Measurements from ENCODE around the gene KCNH1. TPM values are rescaled to one million over a fixed set of nuclear protein-coding genes. Genes with fewer than 3 reads are reported as not detected.

Gene KCNH1
- polyA plus RNA-seq, 1 experiment, result 3.5 TPM

DNA sequence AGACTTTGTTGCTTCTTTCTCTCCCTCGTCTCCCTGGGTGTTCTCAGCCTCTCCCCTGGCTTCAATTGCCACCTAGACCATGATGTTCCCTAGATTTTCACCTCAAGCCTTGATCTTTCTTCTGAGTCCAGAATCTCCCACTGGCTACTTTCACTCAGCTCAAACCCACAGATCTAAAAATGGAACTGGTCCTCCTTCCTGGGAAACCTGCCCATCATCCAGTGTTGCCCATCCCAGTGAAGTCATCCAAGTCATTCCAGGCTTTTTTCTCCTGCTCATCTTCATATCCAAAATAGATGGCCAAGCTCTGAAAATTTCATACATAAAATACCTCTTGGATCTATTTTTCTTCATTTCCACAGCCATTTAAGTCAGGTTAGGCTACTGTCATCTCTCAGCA is 347.4 kb downstream of the KCNH1 start:
- Histone ChIP-seq H3K36me3 (ENCODE audit: control insufficient read depth, insufficient read depth, low read length) (no peaks in the 10 kb centered on the region), H3K27me3 (ENCODE audit: control insufficient read depth, insufficient read depth, low read length) (no peaks in the 10 kb centered on the region), H3K4me3 (ENCODE audit: low read depth, low read length) (no peak overlapping the region)
- POLR2A ChIA-PET, result no interaction called here
- TF ChIP-seq, protein P1, sequence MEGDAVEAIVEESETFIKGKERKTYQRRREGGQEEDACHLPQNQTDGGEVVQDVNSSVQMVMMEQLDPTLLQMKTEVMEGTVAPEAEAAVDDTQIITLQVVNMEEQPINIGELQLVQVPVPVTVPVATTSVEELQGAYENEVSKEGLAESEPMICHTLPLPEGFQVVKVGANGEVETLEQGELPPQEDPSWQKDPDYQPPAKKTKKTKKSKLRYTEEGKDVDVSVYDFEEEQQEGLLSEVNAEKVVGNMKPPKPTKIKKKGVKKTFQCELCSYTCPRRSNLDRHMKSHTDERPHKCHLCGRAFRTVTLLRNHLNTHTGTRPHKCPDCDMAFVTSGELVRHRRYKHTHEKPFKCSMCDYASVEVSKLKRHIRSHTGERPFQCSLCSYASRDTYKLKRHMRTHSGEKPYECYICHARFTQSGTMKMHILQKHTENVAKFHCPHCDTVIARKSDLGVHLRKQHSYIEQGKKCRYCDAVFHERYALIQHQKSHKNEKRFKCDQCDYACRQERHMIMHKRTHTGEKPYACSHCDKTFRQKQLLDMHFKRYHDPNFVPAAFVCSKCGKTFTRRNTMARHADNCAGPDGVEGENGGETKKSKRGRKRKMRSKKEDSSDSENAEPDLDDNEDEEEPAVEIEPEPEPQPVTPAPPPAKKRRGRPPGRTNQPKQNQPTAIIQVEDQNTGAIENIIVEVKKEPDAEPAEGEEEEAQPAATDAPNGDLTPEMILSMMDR (IDR thresholded peaks at IDR 0.05; ENCODE audit: insufficient read depth, low read depth, low read length), result no peak
- no peak for DNase-seq (ENCODE audit: low read depth)
- CTCF ChIA-PET, result interaction anchor here (0.7 kb wide), 2 partner anchors 30 to 348 kb away, joined by 3 read pairs; partner anchors contain the start of gene KCNH1

- Histone ChIP-seq H3K4me3 (ENCODE audit: low read depth, low read length) (no peak overlapping the region), H3K36me3 (ENCODE audit: control insufficient read depth, insufficient read depth, low read length) (no peaks in the 10 kb centered on the region), H3K27me3 (ENCODE audit: control insufficient read depth, insufficient read depth, low read length) (no peaks in the 10 kb centered on the region)
- TF ChIP-seq, protein P1 (IDR thresholded peaks at IDR 0.05; ENCODE audit: insufficient read depth, low read depth, low read length), result no peak
- CTCF ChIA-PET, result interaction anchor here (0.8 kb wide), 1 partner anchor 9 kb away, joined by 3 read pairs; no protein-coding TSS in a partner anchor
- POLR2A ChIA-PET, result no interaction called here
- DNase-seq (ENCODE audit: low read depth), result no peak
Measured at GRCh38 chr1:210783925-210784324, 350.0 kb downstream of the KCNH1 start.

DNA sequence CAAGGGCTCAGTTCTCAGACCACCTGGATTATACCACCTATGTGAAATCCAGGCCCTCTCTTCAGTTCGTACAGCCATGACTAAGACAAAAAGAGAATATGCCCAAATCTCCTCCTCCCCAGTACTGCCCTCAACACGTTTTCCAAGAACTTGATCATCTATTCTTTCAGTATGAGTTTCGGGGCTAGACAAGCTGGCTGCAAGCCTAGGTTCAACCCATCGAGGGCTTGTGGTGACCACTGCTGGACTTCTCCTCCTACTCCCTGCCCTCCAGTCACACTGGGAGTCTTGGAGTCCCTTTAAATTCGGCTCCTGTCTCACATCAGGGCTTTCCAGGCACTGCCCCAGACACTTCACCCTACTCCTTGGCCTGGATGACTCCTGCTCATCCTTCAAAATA is 352.3 kb downstream of the KCNH1 start:
- ChIA-PET POLR2A (no interaction called here), CTCF (no interaction called here)
- no peaks in the 10 kb centered on the region for H3K27me3 ChIP-seq (ENCODE audit: control insufficient read depth, insufficient read depth, low read length)
- H3K36me3 ChIP-seq (ENCODE audit: control insufficient read depth, insufficient read depth, low read length), result no peaks in the 10 kb centered on the region
- H3K4me3 ChIP-seq (ENCODE audit: low read depth, low read length), result no peak overlapping the region
- TF ChIP-seq, protein P1 (IDR thresholded peaks at IDR 0.05; ENCODE audit: insufficient read depth, low read depth, low read length), result no peak
- DNase-seq (ENCODE audit: low read depth), result no peak

DNA sequence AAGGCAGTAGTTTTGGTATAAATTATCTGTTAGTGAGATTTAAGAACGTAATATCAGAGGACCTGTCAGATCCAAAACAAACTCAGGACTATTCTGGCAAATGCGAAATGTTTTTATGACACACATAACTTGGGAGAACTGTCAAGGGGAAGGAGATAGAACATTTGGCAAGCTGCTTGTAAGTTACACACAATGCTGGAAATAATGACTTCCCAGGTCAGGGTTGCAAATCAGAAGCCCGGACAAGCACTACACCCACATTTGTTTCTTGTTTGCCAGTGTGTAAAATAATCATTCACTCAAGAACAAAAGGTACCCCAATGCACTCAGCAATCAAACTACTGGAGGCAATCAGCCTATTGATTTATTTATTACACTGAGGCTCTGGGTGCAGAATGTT is 354.7 kb downstream of the KCNH1 start:
- Histone ChIP-seq H3K4me3 (ENCODE audit: low read depth, low read length) (no peak overlapping the region), H3K27me3 (ENCODE audit: control insufficient read depth, insufficient read depth, low read length) (no peaks in the 10 kb centered on the region), H3K36me3 (ENCODE audit: control insufficient read depth, insufficient read depth, low read length) (no peaks in the 10 kb centered on the region)
- TF ChIP-seq, protein P1 (IDR thresholded peaks at IDR 0.05; ENCODE audit: insufficient read depth, low read depth, low read length), result no peak
- no peak for DNase-seq (ENCODE audit: low read depth)
- CTCF ChIA-PET, result no interaction called here
- POLR2A ChIA-PET, result no interaction called here

- TF ChIP-seq, protein P1 (IDR thresholded peaks at IDR 0.05; ENCODE audit: insufficient read depth, low read depth, low read length), result no peak
- Histone ChIP-seq H3K4me3 (ENCODE audit: low read depth, low read length) (no peak overlapping the region), H3K36me3 (ENCODE audit: control insufficient read depth, insufficient read depth, low read length) (no peaks in the 10 kb centered on the region), H3K27me3 (ENCODE audit: control insufficient read depth, insufficient read depth, low read length) (no peaks in the 10 kb centered on the region)
- no peak for DNase-seq (ENCODE audit: low read depth)
- POLR2A ChIA-PET, result no interaction called here
- CTCF ChIA-PET, result no interaction called here
Measured at GRCh38 chr1:210777914-210778313, 356.0 kb downstream of the KCNH1 start.

Data from BJ (cell line).